IMR-90 (cell line): ENCODE results near the gene ASB7. TPM values are rescaled to one million over a fixed set of nuclear protein-coding genes. Genes with fewer than 3 reads are reported as not detected.

Experiments used
- ATAC-seq: fragments of 200-7000 bp; cut with Tn5 transposase; 2 replicates; pipeline ENCODE4 v1.9.1; 2020; ENCODE audit warnings: low read depth, mild to moderate bottlenecking, moderate library complexity
- BruUV-seq: library from RNA; stranded (reverse); fragments of 400-500 nt; replicated peaks from 2 replicates; lab custom pipeline; 2021; lab: Mats Ljungman, UMichigan
- CTCF ChIA-PET: fragments of 300-600 bp; formaldehyde crosslinking; extraction: SDS; loops from one replicate; lab custom pipeline; 2021; ENCODE audit warnings: antibody characterized with exemption; lab: Yijun Ruan, JAX
- POLR2A ChIA-PET: fragments of 300-600 bp; sonication (Branson Sonifier 250); formaldehyde crosslinking; loops from one replicate; lab custom pipeline; 2022; ENCODE audit warnings: antibody characterized with exemption; ENCODE audit not compliant: unreplicated experiment; lab: Charles Lee
- DNase-seq: peaks from one replicate; pipeline ENCODE4 v3.0.0; 2013
- H2AFZ ChIP-seq: replicated peaks from 2 replicates; pipeline ENCODE3; 2013; ENCODE audit warnings: low read length, mild to moderate bottlenecking; ENCODE audit not compliant: poor library complexity
- H2AK5ac ChIP-seq: 2 replicates; pipeline ENCODE4 v1.6.1; 2013; ENCODE audit warnings: low read depth, low read length, inconsistent platforms
- H2AK9ac ChIP-seq: replicated peaks from 2 replicates; pipeline ENCODE3; 2013; ENCODE audit warnings: mild to moderate bottlenecking, low read depth, low read length, moderate library complexity; ENCODE audit not compliant: poor library complexity
- H2BK120ac ChIP-seq: 2 replicates; pipeline ENCODE4 v1.6.1; 2013; ENCODE audit warnings: low read depth, low read length, inconsistent platforms
- H2BK15ac ChIP-seq: 3 replicates; pipeline ENCODE4 v1.6.1; 2013; ENCODE audit warnings: low read depth, low read length, inconsistent platforms
- H2BK20ac ChIP-seq: 2 replicates; pipeline ENCODE4 v1.6.1; 2013; ENCODE audit warnings: low read depth, mild to moderate bottlenecking, inconsistent platforms, low read length, moderate library complexity
- H2BK5ac ChIP-seq: 2 replicates; pipeline ENCODE4 v1.6.1; 2013; ENCODE audit warnings: mild to moderate bottlenecking, low read depth, low read length, inconsistent platforms; ENCODE audit not compliant: poor library complexity, severe bottlenecking
- H3K14ac ChIP-seq: replicated peaks from 2 replicates; pipeline ENCODE4 v1.6.1; 2013; ENCODE audit warnings: low read depth, low read length, inconsistent platforms
- H3K18ac ChIP-seq: 2 replicates; pipeline ENCODE4 v1.6.1; 2013; ENCODE audit warnings: low read depth, low read length, control low read depth
- H3K23ac ChIP-seq: 2 replicates; pipeline ENCODE4 v1.6.1; 2013; ENCODE audit warnings: low read depth, low read length, inconsistent platforms
- H3K27ac ChIP-seq: 2 replicates; pipeline ENCODE4 v1.5.1; 2013; ENCODE audit warnings: mild to moderate bottlenecking, control low read depth, low read length; ENCODE audit not compliant: insufficient read depth
- H3K27me3 ChIP-seq: 2 replicates; pipeline ENCODE4 v1.6.1; 2013; ENCODE audit warnings: low read length; ENCODE audit not compliant: control insufficient read depth, insufficient read depth
- H3K36me3 ChIP-seq: 2 replicates; pipeline ENCODE4 v1.6.1; 2013; ENCODE audit warnings: low read length, mixed read lengths; ENCODE audit not compliant: control insufficient read depth, insufficient read depth
- H3K4ac ChIP-seq: 2 replicates; pipeline ENCODE4 v1.6.1; 2013; ENCODE audit warnings: low read depth, low read length, inconsistent platforms
- H3K4me1 ChIP-seq: 2 replicates; pipeline ENCODE4 v1.6.1; 2013; ENCODE audit warnings: low read length, mixed read lengths; ENCODE audit not compliant: control insufficient read depth, insufficient read depth
- H3K4me2 ChIP-seq: 2 replicates; pipeline ENCODE4 v1.6.1; 2013; ENCODE audit warnings: low read depth, mild to moderate bottlenecking, control low read depth, low read length, moderate library complexity
- H3K4me3 ChIP-seq: 2 replicates; pipeline ENCODE4 v1.5.1; 2013; ENCODE audit warnings: low read depth, mild to moderate bottlenecking, control low read depth, low read length, moderate library complexity; ENCODE audit not compliant: insufficient read depth
- H3K56ac ChIP-seq: 2 replicates; pipeline ENCODE4 v1.6.1; 2013; ENCODE audit warnings: low read length, inconsistent platforms; ENCODE audit not compliant: insufficient read depth; ENCODE audit errors: extremely low read depth
- H3K79me1 ChIP-seq, 2 experiments: 2 replicates each; pipeline ENCODE4 v1.6.1; 2013; ENCODE audit warnings: low read length in 2 of 2, inconsistent platforms in 1 of 2, low read depth in 1 of 2
- H3K9ac ChIP-seq: 2 replicates; pipeline ENCODE4 v1.6.1; 2013; ENCODE audit warnings: low read depth, low read length, control low read depth
- H3K9me1 ChIP-seq: 2 replicates; pipeline ENCODE4 v1.6.1; 2013; ENCODE audit warnings: low read length, inconsistent platforms; ENCODE audit not compliant: insufficient read depth
- H3K9me3 ChIP-seq: 2 replicates; pipeline ENCODE4 v1.6.1; 2013; ENCODE audit warnings: low read length; ENCODE audit not compliant: control insufficient read depth, insufficient read depth
- H4K20me1 ChIP-seq: 2 replicates; pipeline ENCODE4 v1.6.1; 2013; ENCODE audit warnings: low read length, inconsistent platforms; ENCODE audit not compliant: insufficient read depth
- H4K5ac ChIP-seq: 2 replicates; pipeline ENCODE4 v1.6.1; 2013; ENCODE audit warnings: mild to moderate bottlenecking, low read depth, low read length, control low read depth
- H4K8ac ChIP-seq, 2 experiments: 2 replicates each; pipeline ENCODE4 v1.6.1; 2013; ENCODE audit warnings: low read depth in 2 of 2, low read length in 2 of 2, control low read depth in 1 of 2, inconsistent platforms in 1 of 2
- H4K91ac ChIP-seq: 2 replicates; pipeline ENCODE4 v1.6.1; 2013; ENCODE audit warnings: low read depth, low read length, inconsistent platforms; ENCODE audit not compliant: insufficient read depth
- CHD1 ChIP-seq: IDR thresholded peaks from 2 replicates; pipeline ENCODE4 v1.6.1; 2012; ENCODE audit warnings: low read depth, low read length, improper control_type of control experiment
- ELK1 ChIP-seq: fragments of 150-350 bp; IDR thresholded peaks from 2 replicates; pipeline ENCODE4 v1.6.1; 2016; ENCODE audit warnings: low read depth, mild to moderate bottlenecking, low read length, moderate library complexity, borderline replicate concordance
- MAZ ChIP-seq: IDR thresholded peaks from 2 replicates; pipeline ENCODE4 v1.6.1; 2012; ENCODE audit warnings: low read depth, mild to moderate bottlenecking, low read length, improper control_type of control experiment, moderate library complexity, borderline replicate concordance
- MXI1 ChIP-seq: IDR thresholded peaks from 2 replicates; pipeline ENCODE4 v1.6.1; 2012; ENCODE audit warnings: low read depth, mild to moderate bottlenecking, low read length, moderate library complexity, borderline replicate concordance
- NFE2L2 ChIP-seq: fragments of 150-350 bp; IDR thresholded peaks from 2 replicates; pipeline ENCODE4 v1.6.1; 2016; ENCODE audit warnings: low read depth, mild to moderate bottlenecking, low read length
- RCOR1 ChIP-seq: IDR thresholded peaks from 2 replicates; pipeline ENCODE4 v1.6.1; 2012; ENCODE audit warnings: mild to moderate bottlenecking, low read length, improper control_type of control experiment; ENCODE audit not compliant: insufficient replicate concordance
- SMC3 ChIP-seq: fragments of 150-350 bp; IDR thresholded peaks from 2 replicates; pipeline ENCODE4 v1.6.1; 2016; ENCODE audit warnings: low read depth, mild to moderate bottlenecking, antibody characterized with exemption, low read length, moderate library complexity
- WGBS, 2 experiments: methylation state at CpG; one replicate each; pipeline versions ENCODE4 v1.1.5 to v1.1.7; 2013; ENCODE audit warnings: missing lambda C conversion rate in 2 of 2; ENCODE audit not compliant: insufficient read length in 1 of 2; ENCODE audit errors: extremely low coverage in 2 of 2; 5-methylcytosine and 5-hydroxymethylcytosine counted together
- dilution Hi-C: fragments of 300-500 bp; cut with HindIII; formaldehyde crosslinking; loops from one replicate; pipeline ENCODE4 v1.14.3; 2018; ENCODE audit warnings: low sequenced_read_pairs; ENCODE audit not compliant: unreplicated experiment
- in situ Hi-C: fragments of 300-500 bp; cut with MboI; formaldehyde crosslinking; loops from 3 replicates; pipeline ENCODE4 v1.14.3; 2019; ENCODE audit warnings: low sequenced_read_pairs, inconsistent platforms, mixed read lengths
- intact Hi-C: fragments of 100-400 bp; cut with micrococcal nuclease; formaldehyde crosslinking; loops from 2 replicates; pipeline ENCODE4 v1.10.0; 2022
- polyA plus RNA-seq, 3 experiments: library from polyadenylated mRNA; depleted of rRNA; stranded (reverse); fragments of >200 nt; gene quantifications; 2 replicates each; pipeline ENCODE4 v1.2.3, GENCODE V29; 2012; ENCODE audit warnings: low replicate concordance in 1 of 3
- total RNA-seq: library from RNA; depleted of rRNA; stranded (reverse); fragments of >200 nt; gene quantifications from 2 replicates; pipeline ENCODE4 v1.2.3, GENCODE V29; 2012
- TF ChIP-seq, protein P1 (sequence below): conservative IDR thresholded peaks from 2 replicates; pipeline ENCODE4 v1.5.1; 2012; ENCODE audit warnings: mild to moderate bottlenecking, low read depth, low read length, improper control_type of control experiment

Gene ASB7
- total and polyA plus RNA-seq, 2 of the 4 experiments (the other 2 are of a cell fraction): 7.7 to 16.7 TPM

DNA sequence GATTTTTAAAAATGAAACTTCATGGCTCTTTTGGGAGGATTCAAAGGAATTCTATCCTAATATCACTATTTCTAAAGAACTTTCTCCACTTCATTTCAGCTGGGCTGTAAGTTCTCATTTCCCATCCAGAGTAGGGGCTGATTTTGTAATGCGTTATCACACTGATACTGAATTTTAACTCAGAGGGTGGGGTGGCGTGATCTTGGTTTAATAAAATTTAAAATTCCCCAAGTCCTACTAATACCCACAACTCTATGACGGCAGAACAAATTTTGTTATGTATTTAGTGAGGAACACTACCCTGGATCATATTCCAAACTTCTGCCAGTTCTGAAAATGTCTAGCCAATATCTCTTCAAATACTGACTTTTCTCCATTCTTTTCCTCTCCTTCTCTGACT lies 92.7 kb downstream of the ASB7 start:
- no CpG with 5 or more reads among the region's 3 CpGs for WGBS, 2 experiments
- Histone ChIP-seq H2AK9ac (no peak overlapping the region), H3K56ac (no peak overlapping the region), H4K8ac (no peak overlapping the region), H2BK5ac (peak overlapping the region; percentile 10), H3K9ac (no peak overlapping the region), H3K79me1 (no peaks in the 10 kb centered on the region), H3K36me3 (no peaks in the 10 kb centered on the region), H2AK5ac (no peak overlapping the region), H3K4me2 (no peak overlapping the region), H2BK15ac (0 out of 3 replicates have a peak overlapping the region, but pooled peaks have one; percentile 21), H4K20me1 (no peaks in the 10 kb centered on the region), H3K9me1 (peaks cover 10% of the 10 kb centered on the region; the same call in 1 of the 2 replicates), H4K5ac (no peak overlapping the region), H2BK120ac (peak overlapping the region; percentile 13; the same call in 1 of the 2 replicates), H2BK20ac (no peak overlapping the region), H3K23ac (no peak overlapping the region), H3K4me1 (peaks cover 7% of the 10 kb centered on the region), H3K14ac (0 out of 2 replicates have a peak overlapping the region, but pooled peaks have one; percentile 68), H2AFZ (no peak overlapping the region), H3K27me3 (no peaks in the 10 kb centered on the region), H3K4ac (0 out of 2 replicates have a peak overlapping the region, but pooled peaks have one; percentile 32), H4K91ac (no peak overlapping the region), H3K27ac (no peak overlapping the region), H3K18ac (no peak overlapping the region), H3K4me3 (no peak overlapping the region), H3K9me3 (no peaks in the 10 kb centered on the region)
- dilution Hi-C loops (no loop called here), intact Hi-C loops (no loop called here), in situ Hi-C loops (no loop called here)
- TF ChIP-seq RCOR1 (no peak), SMC3 (no peak), CHD1 (no peak), ELK1 (no peak), MXI1 (no peak), NFE2L2 (no peak), MAZ (no peak)
- TF ChIP-seq, protein P1, sequence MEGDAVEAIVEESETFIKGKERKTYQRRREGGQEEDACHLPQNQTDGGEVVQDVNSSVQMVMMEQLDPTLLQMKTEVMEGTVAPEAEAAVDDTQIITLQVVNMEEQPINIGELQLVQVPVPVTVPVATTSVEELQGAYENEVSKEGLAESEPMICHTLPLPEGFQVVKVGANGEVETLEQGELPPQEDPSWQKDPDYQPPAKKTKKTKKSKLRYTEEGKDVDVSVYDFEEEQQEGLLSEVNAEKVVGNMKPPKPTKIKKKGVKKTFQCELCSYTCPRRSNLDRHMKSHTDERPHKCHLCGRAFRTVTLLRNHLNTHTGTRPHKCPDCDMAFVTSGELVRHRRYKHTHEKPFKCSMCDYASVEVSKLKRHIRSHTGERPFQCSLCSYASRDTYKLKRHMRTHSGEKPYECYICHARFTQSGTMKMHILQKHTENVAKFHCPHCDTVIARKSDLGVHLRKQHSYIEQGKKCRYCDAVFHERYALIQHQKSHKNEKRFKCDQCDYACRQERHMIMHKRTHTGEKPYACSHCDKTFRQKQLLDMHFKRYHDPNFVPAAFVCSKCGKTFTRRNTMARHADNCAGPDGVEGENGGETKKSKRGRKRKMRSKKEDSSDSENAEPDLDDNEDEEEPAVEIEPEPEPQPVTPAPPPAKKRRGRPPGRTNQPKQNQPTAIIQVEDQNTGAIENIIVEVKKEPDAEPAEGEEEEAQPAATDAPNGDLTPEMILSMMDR: no peak
- no peak for DNase-seq
- CTCF ChIA-PET: interaction anchor here (1.1 kb wide), 1 partner anchor 178 kb away, joined by 3 read pairs; no protein-coding TSS in a partner anchor
- no TSS peak for BruUV-seq
- POLR2A ChIA-PET: no interaction called here
- ATAC-seq: no peak
